Loucy (cell line): Measurements from ENCODE around the gene PRPSAP2.

Experiments used
- CTCF ChIP-seq: fragments of 200-600 bp; sonication (generic); conservative IDR thresholded peaks from 2 replicates; pipeline ENCODE4 v1.5.1; 2014; ENCODE audit warnings: mild to moderate bottlenecking, antibody characterized with exemption, low read length
- EZH2phosphoT487 ChIP-seq: fragments of 200-600 bp; IDR thresholded peaks from 2 replicates; pipeline ENCODE4 v1.6.1; 2018; ENCODE audit warnings: antibody characterized with exemption, mild to moderate bottlenecking, moderate library complexity, borderline replicate concordance

- TF ChIP-seq CTCF (no peak), EZH2phosphoT487 (no peak)
Measured at GRCh38 chr17:18888766-18889290, 30.9 kb downstream of the PRPSAP2 start.
